NCI-H345 treated with DMSO at 0.1 percent for 48 hours (cell line): ENCODE data around the gene RERE.
"Not testable (repeated sequence)": the region's sequence is repeated elsewhere in the genome, so short reads cannot be mapped to it uniquely, and the experiment has no call there.

Source experiments
- DNase-seq: peaks from one replicate; lab custom pipeline; 2025; ENCODE audit not compliant: unreplicated experiment; lab: John Stamatoyannopoulos, UW

The RERE gene

GRCh38 chr1:8753736-8754135 is 63.7 kb downstream of the RERE start:
- DNase-seq: no peak

GRCh38 chr1:8752921-8753713 is 64.3 kb downstream of the RERE start:
- no peak for DNase-seq

- DNase-seq: no peak
These were observed 65.0 kb downstream of the RERE start for GRCh38 chr1:8752411-8752810.

GRCh38 chr1:8751984-8752383 is 65.5 kb downstream of the RERE start:
- no peak for DNase-seq

- no peak for DNase-seq
These were observed 69.3 kb downstream of the RERE start for GRCh38 chr1:8747879-8748825.

GRCh38 chr1:8746554-8746953 is 70.9 kb downstream of the RERE start:
- DNase-seq: no peak

- DNase-seq: no peak
These were observed 71.6 kb downstream of the RERE start for GRCh38 chr1:8745749-8746390.

GRCh38 chr1:8745346-8745745 is 72.1 kb downstream of the RERE start:
- DNase-seq: no peak

- no peak for DNase-seq
These were observed 75.2 kb downstream of the RERE start for GRCh38 chr1:8742022-8742924.

- no peak for DNase-seq
These were observed 77.4 kb downstream of the RERE start for GRCh38 chr1:8740034-8740449.

- DNase-seq: no peak
These were observed 78.1 kb downstream of the RERE start for GRCh38 chr1:8739377-8739776.

- no peak for DNase-seq
These were observed 80.5 kb downstream of the RERE start for GRCh38 chr1:8736927-8737326.

- no peak for DNase-seq
These were observed 84.0 kb downstream of the RERE start for GRCh38 chr1:8733484-8733883.

- DNase-seq: no peak
These were observed 86.3 kb downstream of the RERE start for GRCh38 chr1:8731162-8731561.

GRCh38 chr1:8728464-8728863 is 89.0 kb downstream of the RERE start:
- no peak for DNase-seq

GRCh38 chr1:8727809-8728213 is 89.6 kb downstream of the RERE start:
- DNase-seq: no peak

GRCh38 chr1:8727316-8727715 is 90.1 kb downstream of the RERE start:
- not testable (repeated sequence) for DNase-seq

- DNase-seq: not testable (repeated sequence)
These were observed 90.6 kb downstream of the RERE start for GRCh38 chr1:8726801-8727186.

- no peak for DNase-seq
These were observed 94.4 kb downstream of the RERE start for GRCh38 chr1:8723010-8723409.

GRCh38 chr1:8722366-8722765 is 95.1 kb downstream of the RERE start:
- DNase-seq: no peak
